ENCODE results near the gene SLC44A1.

DNA sequence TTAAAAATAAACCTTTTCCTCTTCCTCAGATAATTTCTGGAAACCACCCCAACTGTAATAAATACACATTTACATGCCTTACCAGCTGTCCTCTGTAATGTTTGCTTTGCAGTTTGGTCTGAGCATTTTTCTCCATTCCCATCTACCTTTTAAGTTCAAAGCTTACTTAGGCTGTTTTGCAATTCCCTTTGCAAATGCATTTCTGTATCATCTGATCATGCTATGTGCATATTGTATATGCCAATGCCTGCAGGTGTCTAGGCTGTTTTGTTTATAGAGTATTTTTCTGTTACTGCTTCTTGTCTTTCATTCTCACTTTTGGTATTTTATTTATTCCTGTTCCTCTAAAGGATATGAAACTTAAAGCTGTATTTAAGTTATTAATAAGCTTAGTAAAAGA, 86.3 kb downstream of the SLC44A1 start:
- no peak for TF ChIP-seq EP300 (IDR thresholded peaks at IDR 0.05)
- TF ChIP-seq, protein P1, sequence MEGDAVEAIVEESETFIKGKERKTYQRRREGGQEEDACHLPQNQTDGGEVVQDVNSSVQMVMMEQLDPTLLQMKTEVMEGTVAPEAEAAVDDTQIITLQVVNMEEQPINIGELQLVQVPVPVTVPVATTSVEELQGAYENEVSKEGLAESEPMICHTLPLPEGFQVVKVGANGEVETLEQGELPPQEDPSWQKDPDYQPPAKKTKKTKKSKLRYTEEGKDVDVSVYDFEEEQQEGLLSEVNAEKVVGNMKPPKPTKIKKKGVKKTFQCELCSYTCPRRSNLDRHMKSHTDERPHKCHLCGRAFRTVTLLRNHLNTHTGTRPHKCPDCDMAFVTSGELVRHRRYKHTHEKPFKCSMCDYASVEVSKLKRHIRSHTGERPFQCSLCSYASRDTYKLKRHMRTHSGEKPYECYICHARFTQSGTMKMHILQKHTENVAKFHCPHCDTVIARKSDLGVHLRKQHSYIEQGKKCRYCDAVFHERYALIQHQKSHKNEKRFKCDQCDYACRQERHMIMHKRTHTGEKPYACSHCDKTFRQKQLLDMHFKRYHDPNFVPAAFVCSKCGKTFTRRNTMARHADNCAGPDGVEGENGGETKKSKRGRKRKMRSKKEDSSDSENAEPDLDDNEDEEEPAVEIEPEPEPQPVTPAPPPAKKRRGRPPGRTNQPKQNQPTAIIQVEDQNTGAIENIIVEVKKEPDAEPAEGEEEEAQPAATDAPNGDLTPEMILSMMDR (IDR thresholded peaks at IDR 0.05) = no peak

All from tibial nerve (tissue), 4 donors.